H9 (cell line): ENCODE measurements around the gene ROCK2. TPM values are rescaled to one million over a fixed set of nuclear protein-coding genes. Genes with fewer than 3 reads are reported as not detected.

Source experiments
- DNase-seq: peaks from one replicate; pipeline ENCODE4 v3.0.0-alpha.2; 2017
- H2AFZ ChIP-seq: one replicate; pipeline ENCODE4 v1.6.1; 2013; ENCODE audit warnings: mild to moderate bottlenecking, low read length, control low read depth, moderate library complexity
- H2AK5ac ChIP-seq: 2 replicates; pipeline ENCODE4 v1.6.1; 2013; ENCODE audit warnings: low read length, control low read depth, mixed read lengths; ENCODE audit not compliant: insufficient read length
- H2BK120ac ChIP-seq: one replicate; pipeline ENCODE4 v1.6.1; 2013; ENCODE audit warnings: low read depth, mild to moderate bottlenecking, low read length, control low read depth, inconsistent platforms; ENCODE audit not compliant: poor library complexity, severe bottlenecking
- H2BK12ac ChIP-seq: 2 replicates; pipeline ENCODE4 v1.6.1; 2013; ENCODE audit warnings: low read length, control low read depth, mixed read lengths, low read depth; ENCODE audit not compliant: insufficient read length
- H2BK15ac ChIP-seq: 2 replicates; pipeline ENCODE4 v1.6.1; 2013; ENCODE audit warnings: low read depth, low read length, control low read depth
- H2BK20ac ChIP-seq: one replicate; pipeline ENCODE4 v1.6.1; 2013; ENCODE audit warnings: low read depth, mild to moderate bottlenecking, low read length, control low read depth, inconsistent platforms; ENCODE audit not compliant: poor library complexity, severe bottlenecking
- H2BK5ac ChIP-seq: 2 replicates; pipeline ENCODE4 v1.6.1; 2013; ENCODE audit warnings: low read length, control low read depth, mixed read lengths; ENCODE audit not compliant: insufficient read length
- H3K14ac ChIP-seq: 2 replicates; pipeline ENCODE4 v1.6.1; 2013; ENCODE audit warnings: low read length, control low read depth; ENCODE audit not compliant: insufficient read depth
- H3K18ac ChIP-seq: 2 replicates; pipeline ENCODE4 v1.6.1; 2013; ENCODE audit warnings: low read depth, mild to moderate bottlenecking, mixed read lengths, low read length, control low read depth; ENCODE audit not compliant: insufficient read length
- H3K23ac ChIP-seq: 2 replicates; pipeline ENCODE4 v1.6.1; 2013; ENCODE audit warnings: low read length, control low read depth, mixed read lengths, low read depth; ENCODE audit not compliant: insufficient read length
- H3K23me2 ChIP-seq: 2 replicates; pipeline ENCODE4 v1.6.1; 2013; ENCODE audit warnings: low read depth, mild to moderate bottlenecking, mixed read lengths, low read length, control low read depth; ENCODE audit not compliant: insufficient read length, poor library complexity, severe bottlenecking
- H3K27ac ChIP-seq: 2 replicates; pipeline ENCODE4 v1.5.1; 2013; ENCODE audit warnings: low read length, control low read depth, mixed read lengths, low read depth; ENCODE audit not compliant: insufficient read length
- H3K27me3 ChIP-seq: 2 replicates; pipeline ENCODE4 v1.6.1; 2013; ENCODE audit warnings: low read length, control low read depth, inconsistent platforms; ENCODE audit not compliant: insufficient read depth
- H3K4ac ChIP-seq: 2 replicates; pipeline ENCODE4 v1.6.1; 2013; ENCODE audit warnings: low read depth, mild to moderate bottlenecking, control low read depth, inconsistent platforms, low read length, moderate library complexity
- H3K4me1 ChIP-seq: 2 replicates; pipeline ENCODE4 v1.6.1; 2013; ENCODE audit warnings: low read length, control low read depth, inconsistent platforms; ENCODE audit not compliant: insufficient read depth
- H3K4me2 ChIP-seq: 2 replicates; pipeline ENCODE4 v1.6.1; 2013; ENCODE audit warnings: low read length, control low read depth, mixed read lengths; ENCODE audit not compliant: insufficient read length, insufficient read depth
- H3K56ac ChIP-seq: 2 replicates; pipeline ENCODE4 v1.6.1; 2013; ENCODE audit warnings: low read depth, mild to moderate bottlenecking, mixed read lengths, low read length, control low read depth; ENCODE audit not compliant: insufficient read length
- H3K79me1 ChIP-seq: 2 replicates; pipeline ENCODE4 v1.6.1; 2013; ENCODE audit warnings: low read depth, mild to moderate bottlenecking, moderate library complexity, low read length, control low read depth, inconsistent platforms; ENCODE audit not compliant: insufficient read depth, poor library complexity, severe bottlenecking
- H3K79me2 ChIP-seq: 2 replicates; pipeline ENCODE4 v1.6.1; 2013; ENCODE audit warnings: low read length, control low read depth, inconsistent platforms; ENCODE audit not compliant: insufficient read depth
- H3K9ac ChIP-seq: 2 replicates; pipeline ENCODE4 v1.6.1; 2013; ENCODE audit warnings: low read length, control low read depth, mixed read lengths; ENCODE audit not compliant: insufficient read length; ENCODE audit errors: extremely low read depth
- H3K9me3 ChIP-seq: one replicate; pipeline ENCODE4 v1.6.1; 2013; ENCODE audit warnings: low read depth, low read length, inconsistent platforms; ENCODE audit not compliant: control insufficient read depth
- H3T11ph ChIP-seq: one replicate; pipeline ENCODE4 v1.6.1; 2013; ENCODE audit warnings: mild to moderate bottlenecking, low read length, control low read depth, inconsistent platforms
- H4K20me1 ChIP-seq: one replicate; pipeline ENCODE4 v1.6.1; 2013; ENCODE audit not compliant: control insufficient read depth, insufficient read length, insufficient read depth
- H4K5ac ChIP-seq: 2 replicates; pipeline ENCODE4 v1.6.1; 2013; ENCODE audit warnings: low read depth, mild to moderate bottlenecking, mixed read lengths, low read length, control low read depth; ENCODE audit not compliant: insufficient read length
- H4K8ac ChIP-seq: replicated peaks from 2 replicates; pipeline ENCODE4 v1.6.1; 2013; ENCODE audit warnings: low read length, control low read depth, mixed read lengths, low read depth; ENCODE audit not compliant: insufficient read length
- H4K91ac ChIP-seq: 2 replicates; pipeline ENCODE4 v1.6.1; 2013; ENCODE audit warnings: low read depth, mild to moderate bottlenecking, moderate library complexity, mixed read lengths, low read length, control low read depth; ENCODE audit not compliant: insufficient read length
- H3K27ac Mint-ChIP-seq, 3 experiments: 2 replicates in 2 of 3; 3 replicates in 1 of 3; pipeline ENCODE4 v1.8.0; 2020 to 2021; ENCODE audit warnings: mixed read lengths in 3 of 3, mild to moderate bottlenecking in 1 of 3, moderate library complexity in 1 of 3
- H3K27me3 Mint-ChIP-seq: 2 replicates; pipeline ENCODE4 v1.8.0; 2021; ENCODE audit warnings: low read depth, mild to moderate bottlenecking, moderate library complexity, mixed read lengths
- H3K36me3 Mint-ChIP-seq, 3 experiments: 2 replicates in 2 of 3; 3 replicates in 1 of 3; pipeline ENCODE4 v1.8.0; 2020 to 2021; ENCODE audit warnings: low read depth in 3 of 3, mixed read lengths in 3 of 3; ENCODE audit not compliant: insufficient read depth in 1 of 3
- H3K4me1 Mint-ChIP-seq, 2 experiments: 2 replicates each; pipeline ENCODE4 v1.8.0; 2020; ENCODE audit warnings: mixed read lengths in 2 of 2
- H3K4me3 Mint-ChIP-seq, 2 experiments: 2 replicates in 1 of 2; 3 replicates in 1 of 2; pipeline ENCODE4 v1.8.0; 2020 to 2021; ENCODE audit warnings: mild to moderate bottlenecking in 2 of 2, mixed read lengths in 2 of 2, moderate library complexity in 1 of 2
- H3K9me3 Mint-ChIP-seq, 2 experiments: 2 replicates in 1 of 2; 3 replicates in 1 of 2; pipeline ENCODE4 v1.8.0; 2020; ENCODE audit warnings: mild to moderate bottlenecking in 2 of 2, mixed read lengths in 2 of 2, moderate library complexity in 1 of 2
- CTCF ChIP-seq: fragments of 200-600 bp; sonication (generic); conservative IDR thresholded peaks from 3 replicates; pipeline ENCODE4 v1.8.0; 2021; ENCODE audit warnings: antibody characterized with exemption, mild to moderate bottlenecking
- WGBS: extraction: QIAGEN DNeasy Blood & Tissue Kit; methylation state at CpG from one replicate; pipeline ENCODE4 v1.1.7; 2013; ENCODE audit warnings: missing lambda C conversion rate, low lambda C conversion rate, mixed read lengths; ENCODE audit not compliant: insufficient read length; ENCODE audit errors: extremely low coverage; 5-methylcytosine and 5-hydroxymethylcytosine counted together
- total RNA-seq: library from RNA; stranded (reverse); gene quantifications from 2 replicates; pipeline ENCODE4 v1.2.1, GENCODE V29; 2021

The ROCK2 gene
- total RNA-seq, 1 experiment from 2014 or later = 33.2 TPM

GRCh38 chr2:11337909-11338308 is 6.5 kb downstream of the ROCK2 start:
- Histone ChIP-seq H4K20me1 (no peaks in the 10 kb centered on the region), H3K23ac (no peak overlapping the region), H3K4me1 (peaks cover 4% of the 10 kb centered on the region), H3K9ac (no peak overlapping the region), H2BK15ac (no peak overlapping the region), H3K27me3 (no peaks in the 10 kb centered on the region), H3K4ac (no peak overlapping the region), H3K23me2 (peaks cover 6% of the 10 kb centered on the region), H3K27ac (no peak overlapping the region), H4K91ac (no peak overlapping the region), H2BK12ac (no peak overlapping the region), H2AK5ac (no peak overlapping the region), H3K9me3 (no peaks in the 10 kb centered on the region), H3K14ac (no peak overlapping the region), H3K4me2 (no peak overlapping the region), H4K8ac (no peak overlapping the region), H3K79me1 (peaks cover 6% of the 10 kb centered on the region), H2AFZ (no peak overlapping the region), H3K18ac (no peak overlapping the region), H3T11ph (no peak overlapping the region), H2BK20ac (no peak overlapping the region), H2BK5ac (no peak overlapping the region), H3K56ac (no peak overlapping the region), H3K79me2 (peaks cover 28% of the 10 kb centered on the region), H4K5ac (no peak overlapping the region), H2BK120ac (no peak overlapping the region)
- Mint-ChIP-seq H3K27ac (no peak overlapping the region), H3K36me3 (peaks cover 2 to 10% (median 9%) of the 10 kb centered on the region in 3 experiments; a peak in 4 of 7 replicates), H3K9me3 (peaks cover 5 to 11% of the 10 kb centered on the region in 2 experiments; a peak in 4 of 5 replicates), H3K4me1 (peaks cover 15 to 25% of the 10 kb centered on the region in 2 experiments), H3K27me3 (no peaks in the 10 kb centered on the region), H3K4me3 (no peak overlapping the region)
- TF ChIP-seq CTCF = no peak
- WGBS = no CpG with 5 or more reads among the region's 2 CpGs
- DNase-seq = no peak
